MM.1S (cell line): ENCODE data around the gene GDPD5.

ENCODE experiments used
- CTCF ChIP-seq: fragments of 300-600 bp; sonication (generic); IDR thresholded peaks from 2 replicates; pipeline ENCODE4 v1.5.1; 2016; ENCODE audit warnings: antibody characterized with exemption, low read length, mixed read lengths
- EZH2 ChIP-seq: fragments of 300-600 bp; sonication (generic); optimal IDR thresholded peaks from 2 replicates; pipeline ENCODE3; 2017; ENCODE audit warnings: low read depth, mild to moderate bottlenecking, antibody characterized with exemption, low read length, mixed read lengths
- EZH2phosphoT487 ChIP-seq: fragments of 300-600 bp; sonication (generic); IDR thresholded peaks from 2 replicates; pipeline ENCODE4 v1.6.1; 2018; ENCODE audit warnings: antibody characterized with exemption, low read length

- no peak for TF ChIP-seq CTCF
- TF ChIP-seq EZH2: no peak
- TF ChIP-seq EZH2phosphoT487: no peak
Measured at GRCh38 chr11:75561426-75562047, 35.8 kb upstream of the GDPD5 start.
